ENCODE results near the gene SRSF3. TPM values are rescaled to one million over a fixed set of nuclear protein-coding genes. Genes with fewer than 3 reads are reported as not detected.

The SRSF3 gene
- total and polyA plus RNA-seq, 4 donors, result 145 to 267 (median 237) TPM

- peaks cover 0 to 11% (median 0%) of the 10 kb centered on the region in 5 donors for H3K4me1 ChIP-seq (ENCODE audit: control insufficient read depth in 5 of 5, insufficient read depth in 5 of 5, low read length in 5 of 5)
- 77 to 83% methylated on average over 12 of the region's 12 CpGs for WGBS, 2 donors
- TF ChIP-seq CTCF (IDR thresholded peaks at IDR 0.05; ENCODE audit: control extremely low read depth, extremely low read depth), result no peak
- no peaks in the 10 kb centered on the region for H3K9me3 ChIP-seq (ENCODE audit: control insufficient read depth in 4 of 4, insufficient read depth in 3 of 4, low read length in 3 of 4)
- H3K27ac ChIP-seq (ENCODE audit: low read depth in 1 of 2, low read length in 1 of 2), result no peak overlapping the region
- no peaks in the 10 kb centered on the region for H3K27me3 ChIP-seq (ENCODE audit: control insufficient read depth in 3 of 3, insufficient read depth in 3 of 3, low read length in 2 of 3)
- DNase-seq (no peak), ATAC-seq (ENCODE audit: insufficient read depth, low FRiP score) (no peak)
- peaks cover 4 to 25% (median 7%) of the 10 kb centered on the region in 4 donors for H3K36me3 ChIP-seq (ENCODE audit: control insufficient read depth in 4 of 4, insufficient read depth in 4 of 4, low read length in 4 of 4)
- no peak overlapping the region for H3K9ac ChIP-seq (ENCODE audit: insufficient read depth in 1 of 2, low read length in 2 of 2)
- H3K4me3 ChIP-seq, result no peak overlapping the region
Measured at GRCh38 chr6:36592221-36592655, 1.9 kb upstream of the SRSF3 start.

GRCh38 chr6:36593569-36594028 lies 563 bp upstream of the SRSF3 start:
- Histone ChIP-seq H3K27me3 (ENCODE audit: control insufficient read depth in 3 of 3, insufficient read depth in 3 of 3, low read length in 2 of 3) (no peaks in the 10 kb centered on the region), H3K4me3 (peak overlapping the region; percentile 3), H3K9ac (ENCODE audit: insufficient read depth in 1 of 2, low read length in 2 of 2) (peak overlapping the region; percentile 75 to 100), H3K9me3 (ENCODE audit: control insufficient read depth in 4 of 4, insufficient read depth in 3 of 4, low read length in 3 of 4) (no peaks in the 10 kb centered on the region), H3K27ac (ENCODE audit: low read depth in 1 of 2, low read length in 1 of 2) (peak overlapping the region; percentile 97), H3K36me3 (ENCODE audit: control insufficient read depth in 4 of 4, insufficient read depth in 4 of 4, low read length in 4 of 4) (peaks cover 7 to 35% (median 15%) of the 10 kb centered on the region in 4 donors), H3K4me1 (ENCODE audit: control insufficient read depth in 5 of 5, insufficient read depth in 5 of 5, low read length in 5 of 5) (peaks cover 0 to 24% (median 4%) of the 10 kb centered on the region in 5 donors)
- no peak for TF ChIP-seq CTCF (IDR thresholded peaks at IDR 0.05; ENCODE audit: control extremely low read depth, extremely low read depth)
- DNase-seq (peak in 2 of 3 donors; percentile 67 to 79), ATAC-seq (ENCODE audit: insufficient read depth, low FRiP score) (no peak)
- WGBS, 2 donors, result 1 to 4% methylated on average over 15 of the region's 15 CpGs

GRCh38 chr6:36594816-36595643 lies 868 bp downstream of the SRSF3 start:
- H3K4me1 ChIP-seq (ENCODE audit: control insufficient read depth in 5 of 5, insufficient read depth in 5 of 5, low read length in 5 of 5), result peaks cover 4 to 39% (median 15%) of the 10 kb centered on the region in 5 donors
- peak overlapping the region; percentile 98 to 100 for H3K9ac ChIP-seq (ENCODE audit: insufficient read depth in 1 of 2, low read length in 2 of 2)
- H3K27ac ChIP-seq (ENCODE audit: low read depth in 1 of 2, low read length in 1 of 2), result peak overlapping the region; percentile 97 to 99
- peaks cover 13 to 50% (median 29%) of the 10 kb centered on the region in 4 donors for H3K36me3 ChIP-seq (ENCODE audit: control insufficient read depth in 4 of 4, insufficient read depth in 4 of 4, low read length in 4 of 4)
- no peak for TF ChIP-seq CTCF (IDR thresholded peaks at IDR 0.05; ENCODE audit: control extremely low read depth, extremely low read depth)
- ATAC-seq (ENCODE audit: insufficient read depth, low FRiP score) (no peak), DNase-seq (peak; percentile 66 to 89 (median 87))
- H3K9me3 ChIP-seq (ENCODE audit: control insufficient read depth in 4 of 4, insufficient read depth in 3 of 4, low read length in 3 of 4), result no peaks in the 10 kb centered on the region
- WGBS, 2 donors, result 0 to 1% methylated on average over 15 of the region's 15 CpGs
- no peaks in the 10 kb centered on the region for H3K27me3 ChIP-seq (ENCODE audit: control insufficient read depth in 3 of 3, insufficient read depth in 3 of 3, low read length in 2 of 3)
- H3K4me3 ChIP-seq, result peak overlapping the region; percentile 90

All from lung (tissue), 12 donors.